Measurements from ENCODE around the gene CILP2.

Gene CILP2

GRCh38 chr19:19549804-19550464 lies 11.9 kb downstream of the CILP2 start:
- Histone ChIP-seq H3K27ac (ENCODE audit: low read depth, low read length) (no peak overlapping the region), H3F3A (ENCODE audit: insufficient read depth) (no peaks in the 10 kb centered on the region)

GRCh38 chr19:19550485-19550929 lies 12.4 kb downstream of the CILP2 start:
- Histone ChIP-seq H4K20me1 (ENCODE audit: low read depth, low read length) (no peaks in the 10 kb centered on the region), H3K9ac (ENCODE audit: low read length) (no peak overlapping the region), H3K4me3 (ENCODE audit: insufficient read depth, low read length, poor library complexity, severe bottlenecking) (no peak overlapping the region), H3K27ac (ENCODE audit: low read depth, low read length) (no peak overlapping the region), H3K9me3 (ENCODE audit: insufficient read depth, low read length) (no peaks in the 10 kb centered on the region), H2AFZ (ENCODE audit: low read depth, low read length, severe bottlenecking) (no peak overlapping the region), H3K9me2 (replicated peaks; ENCODE audit: insufficient read depth, low read length) (no peaks in the 10 kb centered on the region), H3K36me3 (ENCODE audit: low read length) (no peaks in the 10 kb centered on the region), H3K27me3 (ENCODE audit: low read length) (no peaks in the 10 kb centered on the region), H3F3A (ENCODE audit: insufficient read depth) (no peaks in the 10 kb centered on the region), H3K79me2 (ENCODE audit: insufficient read depth, low read length) (no peaks in the 10 kb centered on the region), H3K4me2 (ENCODE audit: low read depth, low read length, poor library complexity, severe bottlenecking) (no peak overlapping the region)
- TF ChIP-seq CTCF (IDR thresholded peaks at IDR 0.05; ENCODE audit: insufficient read depth, low read length, poor library complexity, severe bottlenecking) (no peak), EZH2phosphoT487 (conservative IDR thresholded peaks at IDR 0.05; ENCODE audit: low read length) (no peak)

More at GRCh38 chr19:19549804-19550464, 11.9 kb downstream of the CILP2 start:
- H3K9ac ChIP-seq (ENCODE audit: low read length) = no peak overlapping the region
- no peaks in the 10 kb centered on the region for H3K79me2 ChIP-seq (ENCODE audit: insufficient read depth, low read length)
- H3K9me2 ChIP-seq (replicated peaks; ENCODE audit: insufficient read depth, low read length) = no peaks in the 10 kb centered on the region
- TF ChIP-seq CTCF (IDR thresholded peaks at IDR 0.05; ENCODE audit: insufficient read depth, low read length, poor library complexity, severe bottlenecking) = no peak
- H4K20me1 ChIP-seq (ENCODE audit: low read depth, low read length) = no peaks in the 10 kb centered on the region
- H3K4me3 ChIP-seq (ENCODE audit: insufficient read depth, low read length, poor library complexity, severe bottlenecking) = no peak overlapping the region
- no peaks in the 10 kb centered on the region for H3K9me3 ChIP-seq (ENCODE audit: insufficient read depth, low read length)
- H2AFZ ChIP-seq (ENCODE audit: low read depth, low read length, severe bottlenecking) = no peak overlapping the region
- H3K36me3 ChIP-seq (ENCODE audit: low read length) = no peaks in the 10 kb centered on the region
- H3K4me2 ChIP-seq (ENCODE audit: low read depth, low read length, poor library complexity, severe bottlenecking) = no peak overlapping the region
- no peaks in the 10 kb centered on the region for H3K27me3 ChIP-seq (ENCODE audit: low read length)

- H3K27me3 ChIP-seq (ENCODE audit: low read length) = no peaks in the 10 kb centered on the region
- no peak overlapping the region for H3K4me2 ChIP-seq (ENCODE audit: low read depth, low read length, poor library complexity, severe bottlenecking)
Observed at GRCh38 chr19:19550972-19551852, 13.1 kb downstream of the CILP2 start.

More at GRCh38 chr19:19550972-19551852, 13.1 kb downstream of the CILP2 start:
- Histone ChIP-seq H3F3A (ENCODE audit: insufficient read depth) (no peaks in the 10 kb centered on the region), H3K9me3 (ENCODE audit: insufficient read depth, low read length) (no peaks in the 10 kb centered on the region), H3K27ac (ENCODE audit: low read depth, low read length) (no peak overlapping the region), H3K79me2 (ENCODE audit: insufficient read depth, low read length) (no peaks in the 10 kb centered on the region), H3K4me3 (ENCODE audit: insufficient read depth, low read length, poor library complexity, severe bottlenecking) (no peak overlapping the region), H3K36me3 (ENCODE audit: low read length) (no peaks in the 10 kb centered on the region), H4K20me1 (ENCODE audit: low read depth, low read length) (no peaks in the 10 kb centered on the region), H2AFZ (ENCODE audit: low read depth, low read length, severe bottlenecking) (no peak overlapping the region), H3K9ac (ENCODE audit: low read length) (no peak overlapping the region), H3K9me2 (replicated peaks; ENCODE audit: insufficient read depth, low read length) (no peaks in the 10 kb centered on the region)
- no peak for TF ChIP-seq EZH2phosphoT487 (conservative IDR thresholded peaks at IDR 0.05; ENCODE audit: low read length)
- TF ChIP-seq CTCF (IDR thresholded peaks at IDR 0.05; ENCODE audit: insufficient read depth, low read length, poor library complexity, severe bottlenecking) = no peak
